ENCODE results near the gene CTNS.

CTNS gene

GRCh38 chr17:3626831-3627768 is 9.5 kb upstream of the CTNS start:
- no peak for DNase-seq

GRCh38 chr17:3627769-3628167 is 8.8 kb upstream of the CTNS start:
- DNase-seq: no peak

- DNase-seq: no peak
Measured at GRCh38 chr17:3630781-3631180, 5.8 kb upstream of the CTNS start.

- no peak for DNase-seq
Measured at GRCh38 chr17:3632287-3632686, 4.3 kb upstream of the CTNS start.

- DNase-seq: no peak
Measured at GRCh38 chr17:3635474-3636153, 946 bp upstream of the CTNS start.

- DNase-seq: no peak
Measured at GRCh38 chr17:3636908-3637373, 381 bp downstream of the CTNS start.

- DNase-seq: no peak
Measured at GRCh38 chr17:3639981-3640596, 3.5 kb downstream of the CTNS start.

- DNase-seq: no peak
Measured at GRCh38 chr17:3641014-3641413, 4.5 kb downstream of the CTNS start.

- no peak for DNase-seq
Measured at GRCh38 chr17:3641717-3642486, 5.3 kb downstream of the CTNS start.

GRCh38 chr17:3643889-3644349 is 7.4 kb downstream of the CTNS start:
- no peak for DNase-seq

GRCh38 chr17:3645310-3645709 is 8.8 kb downstream of the CTNS start:
- no peak for DNase-seq

- DNase-seq: no peak
Measured at GRCh38 chr17:3647251-3647650, 10.7 kb downstream of the CTNS start.

- no peak for DNase-seq
Measured at GRCh38 chr17:3647769-3648555, 11.4 kb downstream of the CTNS start.

GRCh38 chr17:3655766-3656165 is 19.2 kb downstream of the CTNS start:
- no peak for DNase-seq

- DNase-seq: no peak
Measured at GRCh38 chr17:3656353-3656752, 19.8 kb downstream of the CTNS start.

GRCh38 chr17:3656755-3657587 is 20.4 kb downstream of the CTNS start:
- no peak for DNase-seq

GRCh38 chr17:3657588-3657869 is 21.0 kb downstream of the CTNS start:
- no peak for DNase-seq

GRCh38 chr17:3657874-3658783 is 21.6 kb downstream of the CTNS start:
- no peak for DNase-seq

GRCh38 chr17:3658784-3659449 is 22.4 kb downstream of the CTNS start:
- DNase-seq: no peak

Measured in NCI-H2081 (cell line).